Measurements from ENCODE around the gene SLC38A10.

SLC38A10 gene

GRCh38 chr17:81200201-81200600 lies 94.9 kb downstream of the SLC38A10 start:
- no peak for DNase-seq

DNA sequence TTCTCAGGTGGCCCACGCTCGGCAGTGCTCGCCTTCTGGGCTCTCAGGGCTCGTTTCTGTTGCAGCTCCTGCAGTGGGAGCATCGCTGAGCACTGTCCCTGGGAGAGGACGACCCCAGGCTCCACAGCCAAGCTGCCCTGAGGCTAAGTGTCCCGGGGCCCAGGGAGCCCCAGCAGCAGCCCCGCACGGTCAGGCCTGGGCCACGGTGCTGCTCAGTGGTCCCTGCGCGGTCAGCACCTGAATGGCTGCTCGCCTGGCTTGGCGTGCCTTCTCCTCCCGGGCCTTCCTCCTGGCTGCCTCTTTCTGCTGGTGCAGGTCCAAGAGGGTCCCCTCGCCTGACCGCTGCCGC lies 95.7 kb downstream of the SLC38A10 start:
- DNase-seq, result no peak

- no peak for DNase-seq
These were observed 96.2 kb downstream of the SLC38A10 start for GRCh38 chr17:81198826-81199481.

- no peak for DNase-seq
These were observed 97.1 kb downstream of the SLC38A10 start for GRCh38 chr17:81197831-81198490.

DNA sequence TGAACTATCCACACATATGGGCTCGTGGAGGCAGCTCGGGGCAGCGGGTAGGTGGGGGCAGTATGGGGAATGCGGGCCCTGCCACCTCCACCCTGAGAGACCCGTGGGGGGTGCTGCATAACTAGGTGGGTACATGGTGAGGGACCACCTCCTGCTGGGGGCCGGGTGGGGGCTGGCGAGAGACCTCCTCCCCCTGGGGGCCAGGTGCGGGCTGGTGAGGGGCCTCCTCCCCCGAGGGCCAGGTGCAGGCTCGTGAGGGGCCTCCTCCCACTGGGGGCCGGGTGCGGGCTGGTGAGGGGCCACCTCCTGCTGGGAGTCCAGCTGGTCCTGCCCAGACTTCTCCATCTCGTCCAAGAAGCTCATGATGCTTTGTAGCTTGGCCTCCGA lies 97.7 kb downstream of the SLC38A10 start:
- no peak for DNase-seq

DNA sequence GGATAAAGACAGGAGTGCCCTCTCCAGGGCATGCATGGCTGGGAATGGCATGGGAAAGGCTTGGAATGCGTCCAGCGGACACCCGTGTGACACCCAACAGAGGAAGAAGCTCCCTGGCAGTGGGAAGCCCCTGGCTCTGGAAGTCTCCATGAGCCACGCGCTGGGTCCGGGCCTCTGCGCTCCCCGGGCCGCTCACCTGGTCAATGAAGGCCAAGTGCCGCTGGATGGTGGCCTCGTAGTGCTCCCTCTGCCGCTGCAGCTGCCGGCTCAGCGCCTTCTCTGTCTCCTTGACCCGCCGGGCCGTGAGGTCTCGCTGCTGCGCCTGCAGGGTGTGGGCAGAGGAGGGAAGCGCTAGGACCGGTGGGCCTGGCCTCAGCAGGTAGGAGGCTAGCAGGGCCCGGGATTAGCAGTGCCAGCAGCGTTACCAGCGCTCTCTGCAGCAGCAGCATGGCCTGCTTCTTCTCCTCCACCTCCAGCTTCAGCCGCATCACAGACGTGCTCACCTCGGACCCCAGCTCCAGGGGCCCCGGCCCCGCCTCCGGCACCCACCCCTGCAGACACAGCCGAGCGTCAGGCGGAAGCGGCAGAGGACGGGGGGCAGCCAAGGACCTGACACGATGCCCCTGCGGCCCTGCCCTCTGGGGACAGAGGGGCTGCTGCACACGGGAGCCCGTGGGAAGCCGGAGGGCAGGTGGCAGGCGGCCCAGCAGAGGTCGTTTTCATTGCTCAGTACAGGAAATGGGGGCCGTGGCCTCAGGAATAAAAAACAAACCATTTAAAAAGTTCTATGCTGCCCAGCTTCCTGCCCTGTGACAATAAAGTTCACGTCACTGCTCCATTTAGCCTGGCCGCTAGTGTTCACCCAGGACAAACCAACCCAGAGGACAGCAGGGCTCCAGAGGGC lies 98.3 kb downstream of the SLC38A10 start:
- DNase-seq, result no peak

GRCh38 chr17:81195941-81196495 lies 99.1 kb downstream of the SLC38A10 start:
- no peak for DNase-seq
